Breast epithelium (tissue), 4 donors: Measurements from ENCODE around the gene ACKR1. TPM values are rescaled to one million over a fixed set of nuclear protein-coding genes. Genes with fewer than 3 reads are reported as not detected.

ENCODE experiments used
- DNase-seq, 2 donors: peaks; one replicate each; pipeline ENCODE4 v3.0.0-alpha.2; 2019; ENCODE audit warnings: low spot score in 2 of 2
- H3K27ac ChIP-seq, 2 donors: fragments of 200-600 bp; sonication (generic) in 1 of 2; one replicate each; pipeline ENCODE4 v1.5.1; 2016 to 2019; ENCODE audit warnings: mild to moderate bottlenecking in 1 of 2
- H3K27me3 ChIP-seq, 2 donors: fragments of 200-600 bp; sonication (generic) in 1 of 2; one replicate each; pipeline versions ENCODE4 v1.5.1 to v1.6.0; 2017 to 2019; ENCODE audit warnings: control low read depth in 1 of 2, mild to moderate bottlenecking in 1 of 2
- H3K36me3 ChIP-seq: fragments of 200-600 bp; one replicate; pipeline ENCODE4 v1.5.1; 2019
- H3K4me1 ChIP-seq, 2 donors: fragments of 200-600 bp; sonication (generic); one replicate each; pipeline ENCODE4 v1.5.1; 2016 to 2019; ENCODE audit warnings: control low read depth in 1 of 2
- H3K4me3 ChIP-seq, 3 donors: fragments of 200-600 bp; sonication (generic); 1 replicate in 2 of 3; 2 replicates in 1 of 3; pipeline ENCODE4 v1.5.1; 2016 to 2019; ENCODE audit warnings: mild to moderate bottlenecking in 3 of 3, moderate library complexity in 2 of 3
- H3K9me3 ChIP-seq, 2 donors: fragments of 200-600 bp; sonication (generic) in 1 of 2; one replicate each; pipeline ENCODE4 v1.5.1; 2016 to 2019; ENCODE audit warnings: control low read depth in 1 of 2
- POLR2A ChIP-seq: fragments of 450-650 bp; IDR thresholded peaks from one replicate; pipeline ENCODE4 v1.6.1; 2016; ENCODE audit warnings: antibody characterized with exemption, mild to moderate bottlenecking, moderate library complexity
- POLR2AphosphoS5 ChIP-seq, 3 donors: sonication (generic); formaldehyde crosslinking; IDR thresholded peaks; one replicate each; pipeline ENCODE4 v1.6.1; 2017; ENCODE audit warnings: antibody characterized with exemption in 3 of 3
- intact Hi-C: fragments of 100-400 bp; cut with DNase I; formaldehyde crosslinking; loops from one replicate; pipeline ENCODE4 v1.15.1; 2023; ENCODE audit warnings: low total_unique reads
- total RNA-seq, 3 donors: library from RNA; depleted of rRNA; stranded (reverse); fragments of >200 nt; gene quantifications; one replicate each; pipeline ENCODE4 v1.1.0, GENCODE V29; 2016
- TF ChIP-seq, protein P1 (sequence below), 3 donors: fragments of 450-650 bp; IDR thresholded peaks; one replicate each; pipeline ENCODE4 v1.5.1; 2016 to 2017; ENCODE audit warnings: antibody characterized with exemption in 3 of 3, mild to moderate bottlenecking in 3 of 3, moderate library complexity in 3 of 3

Gene ACKR1
- total RNA-seq, 3 donors from 2014 or later = 32.3 to 83.2 (median 81.9) TPM

DNA sequence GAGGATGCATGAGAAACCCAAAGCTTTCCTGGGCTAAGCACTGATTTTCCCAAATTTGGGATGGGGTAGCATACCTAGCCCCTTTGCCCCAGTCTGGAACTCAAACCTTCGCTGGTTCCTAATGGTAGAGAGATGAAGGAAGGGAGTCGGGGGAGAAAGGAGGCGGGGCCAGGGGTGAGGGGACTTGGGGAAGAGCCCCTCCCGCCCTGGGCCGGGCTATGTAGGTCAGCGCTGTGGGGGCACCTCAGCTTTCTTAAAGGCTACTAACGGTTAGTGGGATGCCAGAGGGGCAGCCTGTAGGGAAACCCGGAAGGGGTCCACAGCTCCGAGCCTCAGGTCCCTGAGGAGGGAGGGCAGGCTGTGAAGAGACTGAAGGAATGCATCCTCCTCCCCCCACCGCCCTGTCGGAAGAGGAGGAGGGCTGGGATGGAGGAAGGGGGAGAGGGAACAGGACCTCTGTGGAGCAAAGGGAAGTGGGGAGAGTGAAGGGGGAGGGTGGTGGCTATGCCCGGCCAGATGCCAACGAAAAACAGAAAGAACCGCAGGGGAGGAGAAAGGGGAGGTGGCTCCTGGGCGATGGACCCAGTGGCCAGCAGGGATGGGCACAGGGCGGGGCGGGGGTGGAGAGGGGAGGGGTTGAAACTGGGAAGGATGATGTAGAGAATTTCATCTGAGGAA, 31.9 kb upstream of the ACKR1 start:
- H3K27me3 ChIP-seq = peaks cover 11 to 63% of the 10 kb centered on the region in 2 donors
- DNase-seq = no peak
- no peaks in the 10 kb centered on the region for H3K4me1 ChIP-seq
- peak overlapping the region; percentile 51 to 60 (median 52) for H3K4me3 ChIP-seq
- H3K27ac ChIP-seq = no peak overlapping the region
- intact Hi-C loops = no loop called here
- no peaks in the 10 kb centered on the region for H3K36me3 ChIP-seq
- no peaks in the 10 kb centered on the region for H3K9me3 ChIP-seq
- TF ChIP-seq POLR2A (no peak), POLR2AphosphoS5 (IDR thresholded peaks at IDR 0.05) (no peak)
- TF ChIP-seq, protein P1, sequence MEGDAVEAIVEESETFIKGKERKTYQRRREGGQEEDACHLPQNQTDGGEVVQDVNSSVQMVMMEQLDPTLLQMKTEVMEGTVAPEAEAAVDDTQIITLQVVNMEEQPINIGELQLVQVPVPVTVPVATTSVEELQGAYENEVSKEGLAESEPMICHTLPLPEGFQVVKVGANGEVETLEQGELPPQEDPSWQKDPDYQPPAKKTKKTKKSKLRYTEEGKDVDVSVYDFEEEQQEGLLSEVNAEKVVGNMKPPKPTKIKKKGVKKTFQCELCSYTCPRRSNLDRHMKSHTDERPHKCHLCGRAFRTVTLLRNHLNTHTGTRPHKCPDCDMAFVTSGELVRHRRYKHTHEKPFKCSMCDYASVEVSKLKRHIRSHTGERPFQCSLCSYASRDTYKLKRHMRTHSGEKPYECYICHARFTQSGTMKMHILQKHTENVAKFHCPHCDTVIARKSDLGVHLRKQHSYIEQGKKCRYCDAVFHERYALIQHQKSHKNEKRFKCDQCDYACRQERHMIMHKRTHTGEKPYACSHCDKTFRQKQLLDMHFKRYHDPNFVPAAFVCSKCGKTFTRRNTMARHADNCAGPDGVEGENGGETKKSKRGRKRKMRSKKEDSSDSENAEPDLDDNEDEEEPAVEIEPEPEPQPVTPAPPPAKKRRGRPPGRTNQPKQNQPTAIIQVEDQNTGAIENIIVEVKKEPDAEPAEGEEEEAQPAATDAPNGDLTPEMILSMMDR (IDR thresholded peaks at IDR 0.05) = no peak

DNA sequence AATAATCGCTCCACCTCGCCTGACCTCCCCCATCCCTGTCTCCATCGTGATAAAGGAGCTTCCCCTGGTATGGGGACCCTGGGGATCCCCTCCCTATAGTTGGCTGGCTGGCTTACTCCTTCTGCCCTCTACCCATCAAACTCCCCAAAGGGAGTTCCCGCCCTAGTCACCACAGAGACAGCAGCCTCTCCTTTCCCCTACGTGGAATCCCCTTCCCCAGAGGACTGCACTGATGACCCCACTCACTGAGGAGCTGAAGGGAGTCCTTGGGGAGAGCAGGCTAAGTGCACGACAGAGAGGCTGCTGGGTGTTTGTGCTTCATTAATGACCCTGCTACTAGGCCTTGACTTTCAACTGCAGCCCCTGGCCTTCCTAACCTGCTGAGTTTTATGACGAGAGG, 31.4 kb upstream of the ACKR1 start:
- no peaks in the 10 kb centered on the region for H3K4me1 ChIP-seq
- no peaks in the 10 kb centered on the region for H3K9me3 ChIP-seq
- no peaks in the 10 kb centered on the region for H3K36me3 ChIP-seq
- H3K4me3 ChIP-seq = peak overlapping the region in 2 of 3 donors; percentile 51 to 52
- no peak for DNase-seq
- no peak overlapping the region for H3K27ac ChIP-seq
- intact Hi-C loops = no loop called here
- H3K27me3 ChIP-seq = peaks cover 11 to 57% of the 10 kb centered on the region in 2 donors
- TF ChIP-seq POLR2A (no peak), POLR2AphosphoS5 (IDR thresholded peaks at IDR 0.05) (no peak)
- TF ChIP-seq, protein P1 (IDR thresholded peaks at IDR 0.05) = no peak

DNA sequence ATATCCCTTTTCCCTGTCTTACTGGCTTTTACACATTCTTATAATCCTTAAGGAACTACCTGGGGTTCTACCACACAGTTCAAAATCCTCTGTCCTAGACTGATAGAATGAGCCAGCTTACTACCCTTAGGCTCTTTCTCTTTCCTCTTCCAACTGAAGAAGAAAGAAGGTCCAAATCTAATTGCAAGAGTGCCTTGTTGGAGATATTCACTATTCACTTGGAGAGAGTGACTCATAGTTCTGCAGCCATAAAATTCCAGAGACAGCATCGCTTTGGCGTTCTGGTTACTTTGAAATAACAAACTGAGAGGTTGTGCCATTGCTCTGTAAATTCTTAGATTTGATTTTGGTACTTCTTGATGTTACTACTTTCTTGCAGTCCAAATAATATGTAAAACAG, 29.1 kb upstream of the ACKR1 start:
- H3K27me3 ChIP-seq = peaks cover 11 to 45% of the 10 kb centered on the region in 2 donors

DNA sequence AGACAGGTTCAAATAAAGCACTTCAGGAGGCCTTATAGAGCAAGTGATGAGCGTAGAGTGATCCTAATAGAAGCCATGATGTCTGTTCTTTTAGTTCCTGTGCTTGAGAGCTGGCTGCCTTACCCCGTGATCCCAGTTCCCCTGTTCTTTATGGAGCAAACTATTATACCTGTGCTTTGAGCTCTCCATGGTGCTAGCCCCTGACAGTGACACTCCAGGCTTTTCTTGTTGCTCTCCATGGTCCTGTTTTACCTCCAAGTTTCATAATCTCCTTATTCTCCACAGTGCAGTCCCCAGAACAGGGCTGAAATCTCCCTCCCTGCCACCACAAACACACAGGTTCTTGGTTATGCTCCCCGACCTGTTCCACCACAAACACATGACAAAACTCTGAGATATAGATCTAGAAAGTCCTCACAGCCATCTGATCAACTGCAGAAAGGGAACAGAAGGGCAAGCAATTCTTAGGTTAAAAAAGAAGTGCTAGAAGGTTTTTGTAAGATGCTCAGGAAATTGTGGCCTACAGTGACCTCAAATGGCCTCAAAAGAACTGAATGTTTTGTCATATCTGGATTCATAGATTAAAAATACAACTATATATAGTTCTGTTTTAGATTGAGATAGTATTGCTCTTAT, 27.3 kb upstream of the ACKR1 start:
- TF ChIP-seq POLR2A (no peak), POLR2AphosphoS5 (IDR thresholded peaks at IDR 0.05) (no peak)
- TF ChIP-seq, protein P1 (IDR thresholded peaks at IDR 0.05) = no peak
- no peak overlapping the region for H3K27ac ChIP-seq
- no peaks in the 10 kb centered on the region for H3K4me1 ChIP-seq
- intact Hi-C loops = no loop called here
- DNase-seq = no peak
- H3K9me3 ChIP-seq = no peaks in the 10 kb centered on the region
- H3K27me3 ChIP-seq = peaks cover 0 to 33% of the 10 kb centered on the region in 2 donors
- no peaks in the 10 kb centered on the region for H3K36me3 ChIP-seq
- H3K4me3 ChIP-seq = no peak overlapping the region

More for the DNA sequence above, 29.1 kb upstream of the ACKR1 start:
- no peak for DNase-seq
- Histone ChIP-seq H3K36me3 (no peaks in the 10 kb centered on the region), H3K4me3 (no peak overlapping the region), H3K27ac (no peak overlapping the region), H3K9me3 (no peaks in the 10 kb centered on the region), H3K4me1 (no peaks in the 10 kb centered on the region)
- intact Hi-C loops = no loop called here
- TF ChIP-seq POLR2AphosphoS5 (IDR thresholded peaks at IDR 0.05) = no peak
- TF ChIP-seq POLR2A = no peak
- TF ChIP-seq, protein P1 (IDR thresholded peaks at IDR 0.05) = no peak

DNA sequence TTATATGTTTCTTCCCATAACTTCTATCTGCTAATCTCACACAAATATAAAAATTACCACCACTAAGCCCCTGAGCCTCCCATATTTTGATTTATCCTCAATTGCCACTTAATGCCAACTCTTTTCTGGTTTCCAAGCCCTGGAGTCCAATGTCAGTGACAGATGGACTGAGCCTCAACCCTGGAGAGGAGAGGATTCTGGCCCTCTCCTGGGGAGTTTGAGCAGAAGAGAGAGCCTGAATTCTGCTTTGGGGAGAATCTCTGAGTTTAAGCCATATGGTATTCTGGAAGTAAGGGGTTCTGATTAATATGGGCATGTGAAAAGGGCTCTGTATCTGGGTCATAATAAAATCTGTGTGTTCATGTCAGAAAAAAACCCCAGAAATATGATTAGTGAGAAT, 24.8 kb upstream of the ACKR1 start:
- no peaks in the 10 kb centered on the region for H3K36me3 ChIP-seq
- TF ChIP-seq, protein P1 (IDR thresholded peaks at IDR 0.05) = no peak
- TF ChIP-seq POLR2A (no peak), POLR2AphosphoS5 (IDR thresholded peaks at IDR 0.05) (no peak)
- peaks cover 0 to 9% of the 10 kb centered on the region in 2 donors for H3K27me3 ChIP-seq
- H3K4me3 ChIP-seq = no peak overlapping the region
- intact Hi-C loops = no loop called here
- H3K4me1 ChIP-seq = no peaks in the 10 kb centered on the region
- H3K27ac ChIP-seq = no peak overlapping the region
- no peak for DNase-seq
- no peaks in the 10 kb centered on the region for H3K9me3 ChIP-seq
